ENCODE results near the gene PCF11. TPM values are rescaled to one million over a fixed set of nuclear protein-coding genes. Genes with fewer than 3 reads are reported as not detected.
"Not testable (repeated sequence)": the region's sequence is repeated elsewhere in the genome, so short reads cannot be mapped to it uniquely, and the experiment has no call there.

PCF11 gene
- total RNA-seq, 1 donor from 2014 or later: 46.7 TPM

GRCh38 chr11:83122766-83123165, 34.2 kb upstream of the PCF11 start:
- Mint-ChIP-seq H3K36me3 (ENCODE audit: unreplicated experiment) (no peaks in the 10 kb centered on the region), H3K4me1 (ENCODE audit: low read depth, unreplicated experiment) (peaks cover 9% of the 10 kb centered on the region), H3K4me3 (ENCODE audit: unreplicated experiment) (no peak overlapping the region)

GRCh38 chr11:83124636-83125424, 32.1 kb upstream of the PCF11 start:
- TF ChIP-seq CTCF (IDR thresholded peaks at IDR 0.05; ENCODE audit: partially characterized antibody, unreplicated experiment): no peak
- H3K27me3 Mint-ChIP-seq (ENCODE audit: unreplicated experiment): peaks cover 4% of the 10 kb centered on the region
- H3K9me3 Mint-ChIP-seq (ENCODE audit: unreplicated experiment): no peaks in the 10 kb centered on the region
- no peak overlapping the region for H3K4me3 Mint-ChIP-seq (ENCODE audit: unreplicated experiment)
- H3K27ac Mint-ChIP-seq (ENCODE audit: unreplicated experiment): no peak overlapping the region
- peaks cover 9% of the 10 kb centered on the region for H3K4me1 Mint-ChIP-seq (ENCODE audit: low read depth, unreplicated experiment)
- H3K36me3 Mint-ChIP-seq (ENCODE audit: unreplicated experiment): no peaks in the 10 kb centered on the region
- no peak for DNase-seq

More at GRCh38 chr11:83122766-83123165, 34.2 kb upstream of the PCF11 start:
- no peak for DNase-seq
- Mint-ChIP-seq H3K9me3 (ENCODE audit: unreplicated experiment) (no peaks in the 10 kb centered on the region), H3K27ac (ENCODE audit: unreplicated experiment) (no peak overlapping the region), H3K27me3 (ENCODE audit: unreplicated experiment) (peaks cover 2% of the 10 kb centered on the region)
- TF ChIP-seq CTCF (IDR thresholded peaks at IDR 0.05; ENCODE audit: partially characterized antibody, unreplicated experiment): no peak

- DNase-seq: no peak
- Mint-ChIP-seq H3K9me3 (ENCODE audit: unreplicated experiment) (no peaks in the 10 kb centered on the region), H3K4me3 (ENCODE audit: unreplicated experiment) (no peak overlapping the region), H3K4me1 (ENCODE audit: low read depth, unreplicated experiment) (peaks cover 9% of the 10 kb centered on the region), H3K36me3 (ENCODE audit: unreplicated experiment) (no peaks in the 10 kb centered on the region), H3K27me3 (ENCODE audit: unreplicated experiment) (peaks cover 4% of the 10 kb centered on the region), H3K27ac (ENCODE audit: unreplicated experiment) (no peak overlapping the region)
- no peak for TF ChIP-seq CTCF (IDR thresholded peaks at IDR 0.05; ENCODE audit: partially characterized antibody, unreplicated experiment)
Observed at GRCh38 chr11:83125577-83125976, 31.4 kb upstream of the PCF11 start.

- Mint-ChIP-seq H3K27ac (ENCODE audit: unreplicated experiment) (no peak overlapping the region), H3K4me3 (ENCODE audit: unreplicated experiment) (no peak overlapping the region), H3K4me1 (ENCODE audit: low read depth, unreplicated experiment) (peaks cover 3% of the 10 kb centered on the region), H3K27me3 (ENCODE audit: unreplicated experiment) (peaks cover 6% of the 10 kb centered on the region), H3K9me3 (ENCODE audit: unreplicated experiment) (no peaks in the 10 kb centered on the region), H3K36me3 (ENCODE audit: unreplicated experiment) (no peaks in the 10 kb centered on the region)
- TF ChIP-seq CTCF (IDR thresholded peaks at IDR 0.05; ENCODE audit: partially characterized antibody, unreplicated experiment): no peak
- DNase-seq: no peak
Observed at GRCh38 chr11:83127310-83127637, 29.7 kb upstream of the PCF11 start.

GRCh38 chr11:83132191-83132590, 24.7 kb upstream of the PCF11 start:
- no peak for TF ChIP-seq CTCF (IDR thresholded peaks at IDR 0.05; ENCODE audit: partially characterized antibody, unreplicated experiment)
- Mint-ChIP-seq H3K4me3 (ENCODE audit: unreplicated experiment) (no peak overlapping the region), H3K36me3 (ENCODE audit: unreplicated experiment) (no peaks in the 10 kb centered on the region), H3K9me3 (ENCODE audit: unreplicated experiment) (no peaks in the 10 kb centered on the region), H3K27me3 (ENCODE audit: unreplicated experiment) (peaks cover 4% of the 10 kb centered on the region), H3K27ac (ENCODE audit: unreplicated experiment) (no peak overlapping the region), H3K4me1 (ENCODE audit: low read depth, unreplicated experiment) (no peaks in the 10 kb centered on the region)
- no peak for DNase-seq

DNA sequence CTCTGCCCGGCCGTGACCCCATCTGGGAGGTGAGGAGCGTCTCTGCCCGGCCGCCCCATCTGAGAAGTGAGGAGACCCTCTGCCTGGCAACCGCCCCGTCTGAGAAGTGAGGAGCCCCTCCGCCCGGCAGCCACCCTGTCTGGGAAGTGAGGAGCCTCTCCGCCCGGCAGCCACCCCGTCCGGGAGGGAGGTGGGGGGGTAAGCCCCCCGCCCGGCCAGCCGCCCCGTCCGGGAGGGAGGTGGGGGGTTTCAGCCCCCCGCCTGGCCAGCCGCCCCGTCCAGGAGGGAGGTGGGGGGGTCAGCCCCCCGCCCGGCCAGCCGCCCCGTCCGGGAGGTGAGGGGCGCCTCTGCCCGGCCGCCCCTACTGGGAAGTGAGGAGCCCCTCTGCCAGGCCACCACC, 23.7 kb upstream of the PCF11 start:
- H3K27me3 Mint-ChIP-seq (ENCODE audit: unreplicated experiment); H3K27ac Mint-ChIP-seq (ENCODE audit: unreplicated experiment); H3K4me1 Mint-ChIP-seq (ENCODE audit: low read depth, unreplicated experiment); H3K4me3 Mint-ChIP-seq (ENCODE audit: unreplicated experiment); H3K9me3 Mint-ChIP-seq (ENCODE audit: unreplicated experiment); H3K36me3 Mint-ChIP-seq (ENCODE audit: unreplicated experiment); DNase-seq: not testable (repeated sequence)
